Smooth muscle cell (in vitro differentiated cells): ENCODE data around the gene PKD1L1. TPM values are rescaled to one million over a fixed set of nuclear protein-coding genes. Genes with fewer than 3 reads are reported as not detected.

Experiments
- DNase-seq: peaks from one replicate; lab custom pipeline; 2025; ENCODE audit not compliant: unreplicated experiment; lab: John Stamatoyannopoulos, UW
- H2AFZ ChIP-seq: fragments of 200-600 bp; sonication (generic); 2 replicates; pipeline ENCODE4 v1.6.0; 2016; ENCODE audit warnings: antibody characterized with exemption, low read depth, mild to moderate bottlenecking
- H3F3A ChIP-seq: fragments of 200-600 bp; sonication (generic); 2 replicates; pipeline ENCODE4 v1.6.0; 2017; ENCODE audit warnings: antibody characterized with exemption, low read depth
- H3K27ac ChIP-seq: fragments of 200-600 bp; sonication (generic); 2 replicates; pipeline ENCODE4 v1.5.1; 2016; ENCODE audit warnings: low read depth, mild to moderate bottlenecking
- H3K27me3 ChIP-seq: fragments of 200-600 bp; sonication (generic); 2 replicates; pipeline ENCODE4 v1.6.1; 2016; ENCODE audit warnings: low read depth, mild to moderate bottlenecking
- H3K36me3 ChIP-seq: fragments of 200-600 bp; sonication (generic); 2 replicates; pipeline ENCODE4 v1.5.1; 2016; ENCODE audit warnings: low read depth
- H3K4me1 ChIP-seq: fragments of 200-600 bp; sonication (generic); 2 replicates; pipeline ENCODE4 v1.5.1; 2016; ENCODE audit warnings: low read depth
- H3K4me2 ChIP-seq: fragments of 200-600 bp; sonication (generic); 2 replicates; pipeline ENCODE4 v1.6.0; 2016; ENCODE audit warnings: mild to moderate bottlenecking
- H3K4me3 ChIP-seq: fragments of 200-600 bp; sonication (generic); 2 replicates; pipeline ENCODE4 v1.5.1; 2016; ENCODE audit warnings: mild to moderate bottlenecking
- H3K79me2 ChIP-seq: fragments of 200-600 bp; sonication (generic); 2 replicates; pipeline ENCODE4 v1.6.0; 2016; ENCODE audit warnings: low read depth, mild to moderate bottlenecking
- H3K9ac ChIP-seq: fragments of 200-600 bp; sonication (generic); 2 replicates; pipeline ENCODE4 v1.6.0; 2016; ENCODE audit warnings: low read depth
- H3K9me3 ChIP-seq: fragments of 200-600 bp; sonication (generic); replicated peaks from 2 replicates; pipeline ENCODE4 v1.5.1; 2016; ENCODE audit warnings: low read depth
- H4K20me1 ChIP-seq: fragments of 200-600 bp; sonication (generic); 2 replicates; pipeline ENCODE4 v1.6.0; 2016; ENCODE audit warnings: low read depth
- CTCF ChIP-seq: fragments of 200-600 bp; sonication (generic); IDR thresholded peaks from 2 replicates; pipeline ENCODE4 v1.5.1; 2017; ENCODE audit warnings: borderline replicate concordance, mild to moderate bottlenecking, antibody characterized with exemption; ENCODE audit not compliant: insufficient read depth, poor library complexity, severe bottlenecking
- WGBS: methylation state at CpG from one replicate; pipeline ENCODE4 v1.1.7; 2016; ENCODE audit warnings: low lambda C conversion rate; 5-methylcytosine and 5-hydroxymethylcytosine counted together
- polyA plus RNA-seq: library from polyadenylated mRNA; unstranded; fragments of >200 nt; fragmentation: Nextera tagmentation; extraction: Ambion mirVana; gene quantifications from 2 replicates; pipeline ENCODE4 v1.2.1, GENCODE V29; 2016
- total RNA-seq: library from RNA; depleted of rRNA; stranded (reverse); fragments of >200 nt; gene quantifications from 2 replicates; pipeline ENCODE4 v1.2.3, GENCODE V29; 2014

Gene PKD1L1
- total and polyA plus RNA-seq, 2 experiments from 2014 or later: 0.04 to 0.06 TPM

GRCh38 chr7:47884675-47885074, 63.6 kb downstream of the PKD1L1 start:
- H4K20me1 ChIP-seq: no peaks in the 10 kb centered on the region
- no peaks in the 10 kb centered on the region for H3K9me3 ChIP-seq
- no peak overlapping the region for H2AFZ ChIP-seq
- no peaks in the 10 kb centered on the region for H3K36me3 ChIP-seq
- no peaks in the 10 kb centered on the region for H3K79me2 ChIP-seq
- 58% methylated on average over 2 of the region's 2 CpGs for WGBS
- TF ChIP-seq CTCF: no peak
- no peaks in the 10 kb centered on the region for H3K4me1 ChIP-seq
- no peaks in the 10 kb centered on the region for H3F3A ChIP-seq
- H3K27me3 ChIP-seq: peaks cover 9% of the 10 kb centered on the region
- H3K9ac ChIP-seq: no peak overlapping the region
- no peak for DNase-seq
- no peak overlapping the region for H3K27ac ChIP-seq
- no peak overlapping the region for H3K4me2 ChIP-seq
- H3K4me3 ChIP-seq: no peak overlapping the region

GRCh38 chr7:47882635-47883034, 65.6 kb downstream of the PKD1L1 start:
- H3K27me3 ChIP-seq: peaks cover 9% of the 10 kb centered on the region
- no peak overlapping the region for H3K4me3 ChIP-seq
- H4K20me1 ChIP-seq: no peaks in the 10 kb centered on the region
- no peak overlapping the region for H2AFZ ChIP-seq
- H3K4me2 ChIP-seq: no peak overlapping the region
- no peaks in the 10 kb centered on the region for H3K4me1 ChIP-seq
- no peaks in the 10 kb centered on the region for H3F3A ChIP-seq
- no peaks in the 10 kb centered on the region for H3K9me3 ChIP-seq
- DNase-seq: no peak
- whole genome bisulfite sequencing: 87% methylated on average over 3 of the region's 3 CpGs
- H3K36me3 ChIP-seq: no peaks in the 10 kb centered on the region
- H3K9ac ChIP-seq: no peak overlapping the region
- H3K27ac ChIP-seq: no peak overlapping the region
- TF ChIP-seq CTCF: no peak
- H3K79me2 ChIP-seq: no peaks in the 10 kb centered on the region

GRCh38 chr7:47881256-47881655, 67.0 kb downstream of the PKD1L1 start:
- Histone ChIP-seq H3K27ac (no peak overlapping the region), H3K4me2 (no peak overlapping the region), H3K9ac (no peak overlapping the region), H3K36me3 (no peaks in the 10 kb centered on the region), H3K4me3 (no peak overlapping the region), H3F3A (no peaks in the 10 kb centered on the region), H4K20me1 (no peaks in the 10 kb centered on the region), H3K27me3 (peaks cover 9% of the 10 kb centered on the region), H3K9me3 (no peaks in the 10 kb centered on the region), H3K79me2 (no peaks in the 10 kb centered on the region), H2AFZ (no peak overlapping the region), H3K4me1 (no peaks in the 10 kb centered on the region)
- 80% methylated on average over 4 of the region's 4 CpGs for WGBS
- no peak for TF ChIP-seq CTCF
- no peak for DNase-seq

GRCh38 chr7:47878662-47879061, 69.6 kb downstream of the PKD1L1 start:
- Histone ChIP-seq H3K79me2 (no peaks in the 10 kb centered on the region), H3K4me3 (no peak overlapping the region), H3K36me3 (no peaks in the 10 kb centered on the region), H3K27ac (no peak overlapping the region), H3K4me1 (no peaks in the 10 kb centered on the region), H3K4me2 (no peak overlapping the region), H3K9ac (no peak overlapping the region), H2AFZ (no peak overlapping the region), H3F3A (no peaks in the 10 kb centered on the region), H3K9me3 (no peaks in the 10 kb centered on the region), H4K20me1 (no peaks in the 10 kb centered on the region), H3K27me3 (peaks cover 5% of the 10 kb centered on the region)
- no peak for TF ChIP-seq CTCF
- DNase-seq: no peak
- WGBS: 75% methylated on average over 4 of the region's 4 CpGs
